Measurements from ENCODE around the gene COL9A3.
A peak's percentile ranks its signal among the peaks of the same experiment; 100 is the strongest.

Gene COL9A3

GRCh38 chr20:62782149-62782892 is 34.5 kb upstream of the COL9A3 start:
- no peak overlapping the region for H3K4me2 ChIP-seq (ENCODE audit: low read depth, low read length)
- no peaks in the 10 kb centered on the region for H3K9me2 ChIP-seq (replicated peaks; ENCODE audit: insufficient read depth, low read length)
- H3K79me2 ChIP-seq (ENCODE audit: low read length), result no peaks in the 10 kb centered on the region
- H3K36me3 ChIP-seq (replicated peaks; ENCODE audit: insufficient read depth, low read length), result no peaks in the 10 kb centered on the region
- no peak overlapping the region for H3K9ac ChIP-seq (ENCODE audit: low read length)
- H2AFZ ChIP-seq (ENCODE audit: low read length), result no peak overlapping the region
- no peak overlapping the region for H3K4me3 ChIP-seq (ENCODE audit: low read length)
- H3F3A ChIP-seq (ENCODE audit: insufficient read depth, low read length), result no peaks in the 10 kb centered on the region
- H4K20me1 ChIP-seq (ENCODE audit: insufficient read depth, low read length), result no peaks in the 10 kb centered on the region
- TF ChIP-seq CTCF (IDR thresholded peaks at IDR 0.05; ENCODE audit: low read length) (peak; percentile 25; the same call in 1 of the 2 replicates), EZH2phosphoT487 (IDR thresholded peaks at IDR 0.05; ENCODE audit: low read length) (no peak)
- DNase-seq, result no peak
- no peaks in the 10 kb centered on the region for H3K4me1 ChIP-seq (ENCODE audit: low read length)
- no peaks in the 10 kb centered on the region for H3K9me3 ChIP-seq (replicated peaks; ENCODE audit: insufficient read depth, low read length)
- peaks cover 92% of the 10 kb centered on the region for H3K27me3 ChIP-seq (replicated peaks; ENCODE audit: insufficient read depth, low read length)
- H3K27ac ChIP-seq (ENCODE audit: low read length), result no peak overlapping the region

GRCh38 chr20:62782893-62783278 is 34.0 kb upstream of the COL9A3 start:
- no peak overlapping the region for H3K9ac ChIP-seq (ENCODE audit: low read length)
- no peaks in the 10 kb centered on the region for H3F3A ChIP-seq (ENCODE audit: insufficient read depth, low read length)
- no peaks in the 10 kb centered on the region for H3K4me1 ChIP-seq (ENCODE audit: low read length)
- no peak overlapping the region for H3K4me3 ChIP-seq (ENCODE audit: low read length)
- peaks cover 97% of the 10 kb centered on the region for H3K27me3 ChIP-seq (replicated peaks; ENCODE audit: insufficient read depth, low read length)
- H3K4me2 ChIP-seq (ENCODE audit: low read depth, low read length), result no peak overlapping the region
- no peak overlapping the region for H3K27ac ChIP-seq (ENCODE audit: low read length)
- H3K9me3 ChIP-seq (replicated peaks; ENCODE audit: insufficient read depth, low read length), result no peaks in the 10 kb centered on the region
- no peak for DNase-seq
- TF ChIP-seq EZH2 (optimal IDR thresholded peaks at IDR 0.05; ENCODE audit: low read depth, low read length) (no peak), EZH2phosphoT487 (IDR thresholded peaks at IDR 0.05; ENCODE audit: low read length) (no peak), CTCF (IDR thresholded peaks at IDR 0.05; ENCODE audit: low read length) (no peak)
- no peaks in the 10 kb centered on the region for H3K36me3 ChIP-seq (replicated peaks; ENCODE audit: insufficient read depth, low read length)
- no peaks in the 10 kb centered on the region for H4K20me1 ChIP-seq (ENCODE audit: insufficient read depth, low read length)
- no peaks in the 10 kb centered on the region for H3K79me2 ChIP-seq (ENCODE audit: low read length)
- no peak overlapping the region for H2AFZ ChIP-seq (ENCODE audit: low read length)
- no peaks in the 10 kb centered on the region for H3K9me2 ChIP-seq (replicated peaks; ENCODE audit: insufficient read depth, low read length)

- no peak overlapping the region for H3K4me2 ChIP-seq (ENCODE audit: low read depth, low read length)
- no peak overlapping the region for H2AFZ ChIP-seq (ENCODE audit: low read length)
- peaks cover 97% of the 10 kb centered on the region for H3K27me3 ChIP-seq (replicated peaks; ENCODE audit: insufficient read depth, low read length)
- no peak overlapping the region for H3K4me3 ChIP-seq (ENCODE audit: low read length)
- no peaks in the 10 kb centered on the region for H3K79me2 ChIP-seq (ENCODE audit: low read length)
- H3K4me1 ChIP-seq (ENCODE audit: low read length), result no peaks in the 10 kb centered on the region
- no peak overlapping the region for H3K9ac ChIP-seq (ENCODE audit: low read length)
- no peaks in the 10 kb centered on the region for H3K9me3 ChIP-seq (replicated peaks; ENCODE audit: insufficient read depth, low read length)
- no peaks in the 10 kb centered on the region for H3K9me2 ChIP-seq (replicated peaks; ENCODE audit: insufficient read depth, low read length)
- no peak overlapping the region for H3K27ac ChIP-seq (ENCODE audit: low read length)
- H3F3A ChIP-seq (ENCODE audit: insufficient read depth, low read length), result no peaks in the 10 kb centered on the region
- DNase-seq, result no peak
- peak; percentile 59 for TF ChIP-seq EZH2 (optimal IDR thresholded peaks at IDR 0.05; ENCODE audit: low read depth, low read length)
- TF ChIP-seq CTCF (IDR thresholded peaks at IDR 0.05; ENCODE audit: low read length), result no peak
- no peaks in the 10 kb centered on the region for H4K20me1 ChIP-seq (ENCODE audit: insufficient read depth, low read length)
- no peaks in the 10 kb centered on the region for H3K36me3 ChIP-seq (replicated peaks; ENCODE audit: insufficient read depth, low read length)
Observed at GRCh38 chr20:62784497-62784896, 32.4 kb upstream of the COL9A3 start.

All from MM.1S (cell line).